Measurements from ENCODE around the gene FKBP1B.
"Not testable (repeated sequence)": the region's sequence is repeated elsewhere in the genome, so short reads cannot be mapped to it uniquely, and the experiment has no call there.

Gene FKBP1B

DNA sequence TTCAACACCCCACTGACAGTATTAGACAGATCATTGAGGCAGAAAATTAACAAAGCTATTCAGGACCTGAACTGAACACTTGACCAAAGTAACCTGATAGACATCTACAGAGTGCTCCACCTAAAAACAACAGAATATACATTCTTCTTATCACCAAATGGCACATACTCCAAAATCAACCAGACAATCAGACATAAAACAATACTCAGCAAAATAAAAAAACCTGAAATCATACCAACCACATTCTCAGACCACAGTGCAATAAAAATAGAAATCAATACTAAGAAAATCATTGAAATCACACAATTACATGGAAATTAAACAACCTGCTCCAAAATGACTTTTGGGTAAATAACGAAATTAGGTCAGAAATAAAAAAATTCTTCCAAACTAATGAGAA, 57.8 kb downstream of the FKBP1B start:
- H3K9ac ChIP-seq (ENCODE audit: low read length), result no peak overlapping the region
- H3K27me3 ChIP-seq (ENCODE audit: insufficient read depth, low read length), result no peaks in the 10 kb centered on the region
- no peaks in the 10 kb centered on the region for H3F3A ChIP-seq (ENCODE audit: insufficient read depth, low read length)
- no peak overlapping the region for H2AFZ ChIP-seq (ENCODE audit: low read length)
- 0 out of 2 replicates have a peak, but pooled peaks cover 2% of the 10 kb centered on the region for H3K9me3 ChIP-seq (ENCODE audit: low read length)
- no peaks in the 10 kb centered on the region for H3K9me2 ChIP-seq (ENCODE audit: low read depth, low read length)
- H3K36me3 ChIP-seq (ENCODE audit: insufficient read depth, low read length), result no peaks in the 10 kb centered on the region
- H3K79me2 ChIP-seq (ENCODE audit: insufficient read depth, low read length), result no peaks in the 10 kb centered on the region
- no peak overlapping the region for H3K4me2 ChIP-seq (ENCODE audit: low read length)
- H3K4me3 ChIP-seq (ENCODE audit: low read depth, low read length, poor library complexity, severe bottlenecking), result no peak overlapping the region
- H3K27ac ChIP-seq (ENCODE audit: low read depth, low read length, poor library complexity, severe bottlenecking), result no peak overlapping the region
- no peaks in the 10 kb centered on the region for H4K20me1 ChIP-seq (ENCODE audit: insufficient read depth, low read length)
- TF ChIP-seq, protein P1, sequence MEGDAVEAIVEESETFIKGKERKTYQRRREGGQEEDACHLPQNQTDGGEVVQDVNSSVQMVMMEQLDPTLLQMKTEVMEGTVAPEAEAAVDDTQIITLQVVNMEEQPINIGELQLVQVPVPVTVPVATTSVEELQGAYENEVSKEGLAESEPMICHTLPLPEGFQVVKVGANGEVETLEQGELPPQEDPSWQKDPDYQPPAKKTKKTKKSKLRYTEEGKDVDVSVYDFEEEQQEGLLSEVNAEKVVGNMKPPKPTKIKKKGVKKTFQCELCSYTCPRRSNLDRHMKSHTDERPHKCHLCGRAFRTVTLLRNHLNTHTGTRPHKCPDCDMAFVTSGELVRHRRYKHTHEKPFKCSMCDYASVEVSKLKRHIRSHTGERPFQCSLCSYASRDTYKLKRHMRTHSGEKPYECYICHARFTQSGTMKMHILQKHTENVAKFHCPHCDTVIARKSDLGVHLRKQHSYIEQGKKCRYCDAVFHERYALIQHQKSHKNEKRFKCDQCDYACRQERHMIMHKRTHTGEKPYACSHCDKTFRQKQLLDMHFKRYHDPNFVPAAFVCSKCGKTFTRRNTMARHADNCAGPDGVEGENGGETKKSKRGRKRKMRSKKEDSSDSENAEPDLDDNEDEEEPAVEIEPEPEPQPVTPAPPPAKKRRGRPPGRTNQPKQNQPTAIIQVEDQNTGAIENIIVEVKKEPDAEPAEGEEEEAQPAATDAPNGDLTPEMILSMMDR (IDR thresholded peaks at IDR 0.05; ENCODE audit: low read length), result no peak
- TF ChIP-seq EZH2 (IDR thresholded peaks at IDR 0.05; ENCODE audit: borderline replicate concordance, low read length), result no peak
- no peaks in the 10 kb centered on the region for H3K4me1 ChIP-seq (ENCODE audit: insufficient read depth, low read length, severe bottlenecking)

DNA sequence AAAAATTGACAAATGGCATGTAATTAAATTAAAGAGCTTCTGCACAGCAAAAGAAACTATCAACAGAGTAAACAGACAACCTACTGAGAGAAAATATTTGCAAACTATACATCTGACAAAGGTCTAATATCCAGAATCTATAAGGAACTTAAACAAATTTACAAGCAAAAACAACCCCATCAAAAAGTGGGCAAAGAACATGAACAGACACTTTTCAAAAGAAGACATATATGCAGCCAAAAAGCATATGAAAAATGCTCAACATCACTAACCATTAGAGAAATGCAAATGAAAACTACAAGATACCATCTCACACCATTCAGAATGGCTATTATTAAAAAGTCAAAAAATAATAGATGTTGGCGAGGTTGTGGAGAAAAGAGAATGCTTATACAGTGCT, 59.9 kb downstream of the FKBP1B start:
- not testable (repeated sequence) for H3K4me3 ChIP-seq (ENCODE audit: low read depth, low read length, poor library complexity, severe bottlenecking)

DNA sequence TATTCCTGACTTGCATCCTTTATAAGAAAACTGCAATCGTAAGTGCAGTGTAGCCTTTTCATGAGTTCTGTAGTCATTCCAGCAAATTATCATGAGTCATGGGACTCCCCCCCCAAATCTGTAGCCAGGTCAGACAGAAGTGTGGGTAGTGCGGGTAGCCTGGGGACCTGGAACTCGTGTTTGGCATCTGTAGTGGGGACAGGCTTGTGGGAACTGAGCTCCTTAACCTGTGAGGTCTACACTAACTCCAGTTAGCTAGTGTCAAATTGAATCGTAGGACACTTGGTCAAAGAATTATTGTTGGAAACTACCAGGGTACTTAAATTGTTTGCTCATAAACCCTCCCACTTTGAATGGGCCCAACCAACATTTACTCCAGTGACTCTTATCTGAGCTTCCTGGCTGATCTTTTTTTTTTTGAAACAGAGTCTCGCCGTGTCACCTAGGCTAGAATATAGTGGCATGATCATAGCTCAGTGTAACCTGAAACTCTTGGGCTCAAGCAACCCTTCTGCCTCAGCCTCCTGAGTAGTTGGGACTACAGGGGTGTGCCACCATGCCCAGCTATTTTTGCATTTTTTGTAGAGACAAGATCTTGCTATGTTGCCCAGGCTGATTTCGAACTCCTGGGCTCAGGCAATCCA, 61.2 kb downstream of the FKBP1B start:
- Histone ChIP-seq H3K36me3 (ENCODE audit: insufficient read depth, low read length) (no peaks in the 10 kb centered on the region), H3K9me3 (ENCODE audit: low read length) (0 out of 2 replicates have a peak, but pooled peaks cover 2% of the 10 kb centered on the region), H2AFZ (ENCODE audit: low read length) (no peak overlapping the region), H3K9me2 (ENCODE audit: low read depth, low read length) (no peaks in the 10 kb centered on the region), H3K27me3 (ENCODE audit: insufficient read depth, low read length) (no peaks in the 10 kb centered on the region), H3F3A (ENCODE audit: insufficient read depth, low read length) (no peaks in the 10 kb centered on the region), H3K9ac (ENCODE audit: low read length) (no peak overlapping the region), H4K20me1 (ENCODE audit: insufficient read depth, low read length) (no peaks in the 10 kb centered on the region), H3K4me2 (ENCODE audit: low read length) (no peak overlapping the region), H3K27ac (ENCODE audit: low read depth, low read length, poor library complexity, severe bottlenecking) (no peak overlapping the region), H3K79me2 (ENCODE audit: insufficient read depth, low read length) (no peaks in the 10 kb centered on the region), H3K4me1 (ENCODE audit: insufficient read depth, low read length, severe bottlenecking) (no peaks in the 10 kb centered on the region), H3K4me3 (ENCODE audit: low read depth, low read length, poor library complexity, severe bottlenecking) (no peak overlapping the region)
- TF ChIP-seq, protein P1 (IDR thresholded peaks at IDR 0.05; ENCODE audit: low read length), result no peak
- TF ChIP-seq EZH2 (IDR thresholded peaks at IDR 0.05; ENCODE audit: borderline replicate concordance, low read length), result no peak

More for the DNA sequence above, 59.9 kb downstream of the FKBP1B start:
- not testable (repeated sequence) for H3F3A ChIP-seq (ENCODE audit: insufficient read depth, low read length); H3K9me3 ChIP-seq (ENCODE audit: low read length); H3K36me3 ChIP-seq (ENCODE audit: insufficient read depth, low read length); H3K9me2 ChIP-seq (ENCODE audit: low read depth, low read length); H2AFZ ChIP-seq (ENCODE audit: low read length); H3K4me2 ChIP-seq (ENCODE audit: low read length); H4K20me1 ChIP-seq (ENCODE audit: insufficient read depth, low read length); H3K9ac ChIP-seq (ENCODE audit: low read length); H3K27me3 ChIP-seq (ENCODE audit: insufficient read depth, low read length); H3K27ac ChIP-seq (ENCODE audit: low read depth, low read length, poor library complexity, severe bottlenecking); H3K4me1 ChIP-seq (ENCODE audit: insufficient read depth, low read length, severe bottlenecking); H3K79me2 ChIP-seq (ENCODE audit: insufficient read depth, low read length)

DNA sequence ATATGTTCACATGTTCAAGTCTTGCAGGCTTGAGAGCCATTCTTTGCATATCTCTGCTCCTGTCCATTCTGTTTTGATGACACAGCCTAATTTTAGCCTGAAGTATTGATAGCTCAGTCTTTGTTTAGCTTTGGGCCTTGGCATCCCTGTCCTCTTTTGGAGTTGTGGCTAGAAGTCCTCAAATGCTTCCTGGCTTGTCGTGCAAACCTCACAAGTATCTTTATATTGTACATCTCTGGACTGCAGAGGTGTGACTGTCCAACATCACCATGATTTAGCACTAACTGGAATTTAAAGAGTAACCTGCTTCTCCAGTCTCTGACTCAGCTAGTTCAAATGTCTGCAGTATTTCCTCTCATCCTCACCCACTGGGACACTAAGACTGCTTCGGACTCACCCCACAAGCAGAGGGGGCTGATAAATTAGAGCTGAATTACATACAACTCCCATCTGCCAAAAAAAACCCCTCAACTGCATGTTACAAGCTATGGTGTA, 61.9 kb downstream of the FKBP1B start:
- Histone ChIP-seq H3K79me2 (ENCODE audit: insufficient read depth, low read length) (no peaks in the 10 kb centered on the region), H3K4me1 (ENCODE audit: insufficient read depth, low read length, severe bottlenecking) (no peaks in the 10 kb centered on the region), H4K20me1 (ENCODE audit: insufficient read depth, low read length) (no peaks in the 10 kb centered on the region), H3K9ac (ENCODE audit: low read length) (no peak overlapping the region), H3K4me2 (ENCODE audit: low read length) (no peak overlapping the region), H3K27ac (ENCODE audit: low read depth, low read length, poor library complexity, severe bottlenecking) (no peak overlapping the region), H3F3A (ENCODE audit: insufficient read depth, low read length) (no peaks in the 10 kb centered on the region), H3K36me3 (ENCODE audit: insufficient read depth, low read length) (no peaks in the 10 kb centered on the region), H3K27me3 (ENCODE audit: insufficient read depth, low read length) (no peaks in the 10 kb centered on the region), H3K9me3 (ENCODE audit: low read length) (0 out of 2 replicates have a peak, but pooled peaks cover 2% of the 10 kb centered on the region), H2AFZ (ENCODE audit: low read length) (no peak overlapping the region), H3K4me3 (ENCODE audit: low read depth, low read length, poor library complexity, severe bottlenecking) (no peak overlapping the region), H3K9me2 (ENCODE audit: low read depth, low read length) (no peaks in the 10 kb centered on the region)
- TF ChIP-seq, protein P1 (IDR thresholded peaks at IDR 0.05; ENCODE audit: low read length), result no peak
- TF ChIP-seq EZH2 (IDR thresholded peaks at IDR 0.05; ENCODE audit: borderline replicate concordance, low read length), result no peak

Measured in OCI-LY1 (cell line).